NCI-H748 (cell line): Measurements from ENCODE around the gene MYO9A.

Experiments used
- DNase-seq: peaks from one replicate; lab custom pipeline; 2025; ENCODE audit not compliant: unreplicated experiment; lab: John Stamatoyannopoulos, UW

The MYO9A gene

GRCh38 chr15:72118017-72118978 is at the start of gene MYO9A, which contains the start of gene SENP8:
Gene MYO9A, minus strand, starts transcription at chr15:72118150. Its CDS starts 71,587 bp downstream, at chr15:72046563.
Gene SENP8, plus strand, starts transcription at chr15:72118403. Its CDS starts 21,221 bp downstream, at chr15:72139624.
- peak; percentile 95 for DNase-seq

GRCh38 chr15:72167445-72167844 is 49.5 kb upstream of the MYO9A start:
- no peak for DNase-seq

GRCh38 chr15:72166716-72167417 is 48.9 kb upstream of the MYO9A start:
- DNase-seq, result no peak

- DNase-seq, result peak; percentile 34
Measured at GRCh38 chr15:72163719-72164118, 45.8 kb upstream of the MYO9A start.

GRCh38 chr15:72162569-72162968 is 44.6 kb upstream of the MYO9A start:
- no peak for DNase-seq

GRCh38 chr15:72161361-72162132 is 43.6 kb upstream of the MYO9A start:
- no peak for DNase-seq

GRCh38 chr15:72160696-72161245 is 42.8 kb upstream of the MYO9A start:
- no peak for DNase-seq

- DNase-seq, result no peak
Measured at GRCh38 chr15:72156928-72157327, 39.0 kb upstream of the MYO9A start.

GRCh38 chr15:72155635-72156616 is 38.0 kb upstream of the MYO9A start:
- peak; percentile 82 for DNase-seq

GRCh38 chr15:72155003-72155621 is 37.2 kb upstream of the MYO9A start:
- peak; percentile 76 for DNase-seq

- DNase-seq, result no peak
Measured at GRCh38 chr15:72154316-72154715, 36.4 kb upstream of the MYO9A start.

GRCh38 chr15:72153269-72154000 is 35.5 kb upstream of the MYO9A start:
- no peak for DNase-seq

GRCh38 chr15:72147418-72147817 is 29.5 kb upstream of the MYO9A start:
- no peak for DNase-seq

- no peak for DNase-seq
Measured at GRCh38 chr15:72146934-72147333, 29.0 kb upstream of the MYO9A start.

- no peak for DNase-seq
Measured at GRCh38 chr15:72146221-72146620, 28.3 kb upstream of the MYO9A start.

- no peak for DNase-seq
Measured at GRCh38 chr15:72141171-72142084, 23.5 kb upstream of the MYO9A start.

GRCh38 chr15:72140088-72140487 is 22.1 kb upstream of the MYO9A start:
- no peak for DNase-seq
